ENCODE data around the gene WDR76. TPM values are rescaled to one million over a fixed set of nuclear protein-coding genes. Genes with fewer than 3 reads are reported as not detected.
"Not testable (repeated sequence)": the region's sequence is repeated elsewhere in the genome, so short reads cannot be mapped to it uniquely, and the experiment has no call there.

WDR76 gene
- total RNA-seq: 1.6 TPM
- long read RNA-seq, partial matches to known transcripts: 0 of 2 reads
- long read RNA-seq, other reads (novel, unspliced or antisense): 1 of 2 reads

GRCh38 chr15:43826508-43827341 is at the start of gene WDR76:
TSS of gene WDR76 (plus strand) at chr15:43827002. CDS start at chr15:43827033, 31 bp downstream.
- ATAC-seq (ENCODE audit: poor library complexity) (peak; percentile 87), DNase-seq (peak; percentile 91)
- intact Hi-C loops (cut with DNase I): no loop called here

GRCh38 chr15:43777267-43777914 is 49.4 kb upstream of the WDR76 start:
- intact Hi-C loops (cut with DNase I): no loop called here
- ATAC-seq (ENCODE audit: poor library complexity): peak; percentile 84
- peak; percentile 84 for DNase-seq

GRCh38 chr15:43779016-43779415 is 47.8 kb upstream of the WDR76 start:
- intact Hi-C loops (cut with DNase I): no loop called here
- ATAC-seq (ENCODE audit: poor library complexity): no peak
- DNase-seq: no peak

- ATAC-seq (ENCODE audit: poor library complexity) (no peak), DNase-seq (no peak)
- intact Hi-C loops (cut with DNase I): no loop called here
These were observed 37.4 kb upstream of the WDR76 start for GRCh38 chr15:43789409-43789808.

GRCh38 chr15:43791993-43792760 is 34.6 kb upstream of the WDR76 start, which contains the start of gene SERF2:
TSS of gene SERF2 (plus strand) at chr15:43792320. CDS start at chr15:43792377, 57 bp downstream.
- ATAC-seq (ENCODE audit: poor library complexity) (peak; percentile 96), DNase-seq (peak; percentile 100)
- intact Hi-C loops (cut with DNase I): no loop called here

- intact Hi-C loops (cut with DNase I): no loop called here
- peak; percentile 10 for ATAC-seq (ENCODE audit: poor library complexity)
- peak; percentile 59 for DNase-seq
These were observed 33.9 kb upstream of the WDR76 start for GRCh38 chr15:43792761-43793476.

- DNase-seq (no peak), ATAC-seq (ENCODE audit: poor library complexity) (no peak)
- intact Hi-C loops (cut with DNase I): no loop called here
These were observed 33.2 kb upstream of the WDR76 start for GRCh38 chr15:43793647-43794046.

- DNase-seq: no peak
- intact Hi-C loops (cut with DNase I): no loop called here
- ATAC-seq (ENCODE audit: poor library complexity): no peak
These were observed 32.3 kb upstream of the WDR76 start for GRCh38 chr15:43794269-43795037.

GRCh38 chr15:43795197-43795596 is 31.6 kb upstream of the WDR76 start:
- intact Hi-C loops (cut with DNase I): no loop called here
- DNase-seq: no peak
- ATAC-seq (ENCODE audit: poor library complexity): no peak

- DNase-seq (no peak), ATAC-seq (ENCODE audit: poor library complexity) (no peak)
- intact Hi-C loops (cut with DNase I): no loop called here
These were observed 30.8 kb upstream of the WDR76 start for GRCh38 chr15:43795997-43796396.

- DNase-seq (no peak), ATAC-seq (ENCODE audit: poor library complexity) (no peak)
- intact Hi-C loops (cut with DNase I): no loop called here
These were observed 30.2 kb upstream of the WDR76 start for GRCh38 chr15:43796566-43796965.

- ATAC-seq (ENCODE audit: poor library complexity) (no peak), DNase-seq (no peak)
- intact Hi-C loops (cut with DNase I): no loop called here
These were observed 27.4 kb upstream of the WDR76 start for GRCh38 chr15:43799209-43799944.

GRCh38 chr15:43799945-43800285 is 26.9 kb upstream of the WDR76 start, which contains the start of gene SERINC4:
TSS of gene SERINC4 (minus strand) at chr15:43800220. CDS start at chr15:43799986, 234 bp downstream.
- DNase-seq (no peak), ATAC-seq (ENCODE audit: poor library complexity) (peak; percentile 1)
- intact Hi-C loops (cut with DNase I): no loop called here

- DNase-seq: peak; percentile 97
- intact Hi-C loops (cut with DNase I): no loop called here
These were observed 26.3 kb upstream of the WDR76 start, which contains the start of gene HYPK for GRCh38 chr15:43800286-43801141. TSS of gene HYPK (plus strand) at chr15:43800599. CDS start at chr15:43800623, 24 bp downstream.

GRCh38 chr15:43802676-43803075 is 24.1 kb upstream of the WDR76 start:
- intact Hi-C loops (cut with DNase I); DNase-seq; ATAC-seq (ENCODE audit: poor library complexity): not testable (repeated sequence)

More at GRCh38 chr15:43800286-43801141, 26.3 kb upstream of the WDR76 start, which contains the start of gene HYPK:
- peak; percentile 94 for ATAC-seq (ENCODE audit: poor library complexity)

GRCh38 chr15:43808435-43808950 is 18.3 kb upstream of the WDR76 start:
- ATAC-seq (ENCODE audit: poor library complexity): no peak
- intact Hi-C loops (cut with DNase I): no loop called here
- DNase-seq: no peak

Measured in Right ventricle myocardium superior (tissue), 1 donor.